ENCODE results near the gene SLC25A33.
A peak's percentile ranks its signal among the peaks of the same experiment; 100 is the strongest.

The SLC25A33 gene

GRCh38 chr1:9589144-9589718 lies 50.0 kb downstream of the SLC25A33 start:
- DNase-seq = peak; percentile 79

GRCh38 chr1:9589719-9590157 lies 50.5 kb downstream of the SLC25A33 start:
- no peak for DNase-seq

DNA sequence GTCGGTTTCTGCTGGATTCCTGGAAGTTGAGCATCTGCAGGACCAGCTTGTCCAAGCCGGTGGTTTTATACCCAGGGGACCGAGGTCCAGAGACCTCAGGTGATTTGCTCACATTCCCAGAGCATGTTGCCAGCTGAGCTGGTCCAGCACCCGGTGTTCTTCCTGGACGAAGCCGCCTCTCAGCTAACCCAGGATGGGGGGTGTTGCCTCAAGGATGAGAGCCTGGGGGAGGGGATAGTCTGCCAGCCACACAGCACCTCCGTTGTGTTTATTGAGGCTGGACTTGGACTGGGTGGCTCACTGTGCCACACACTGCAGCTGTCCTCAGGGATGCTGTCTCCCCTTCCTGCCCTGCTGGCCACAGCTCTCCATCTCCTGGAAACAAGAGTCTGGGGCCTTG lies 50.9 kb downstream of the SLC25A33 start:
- peak; percentile 60 for DNase-seq

DNA sequence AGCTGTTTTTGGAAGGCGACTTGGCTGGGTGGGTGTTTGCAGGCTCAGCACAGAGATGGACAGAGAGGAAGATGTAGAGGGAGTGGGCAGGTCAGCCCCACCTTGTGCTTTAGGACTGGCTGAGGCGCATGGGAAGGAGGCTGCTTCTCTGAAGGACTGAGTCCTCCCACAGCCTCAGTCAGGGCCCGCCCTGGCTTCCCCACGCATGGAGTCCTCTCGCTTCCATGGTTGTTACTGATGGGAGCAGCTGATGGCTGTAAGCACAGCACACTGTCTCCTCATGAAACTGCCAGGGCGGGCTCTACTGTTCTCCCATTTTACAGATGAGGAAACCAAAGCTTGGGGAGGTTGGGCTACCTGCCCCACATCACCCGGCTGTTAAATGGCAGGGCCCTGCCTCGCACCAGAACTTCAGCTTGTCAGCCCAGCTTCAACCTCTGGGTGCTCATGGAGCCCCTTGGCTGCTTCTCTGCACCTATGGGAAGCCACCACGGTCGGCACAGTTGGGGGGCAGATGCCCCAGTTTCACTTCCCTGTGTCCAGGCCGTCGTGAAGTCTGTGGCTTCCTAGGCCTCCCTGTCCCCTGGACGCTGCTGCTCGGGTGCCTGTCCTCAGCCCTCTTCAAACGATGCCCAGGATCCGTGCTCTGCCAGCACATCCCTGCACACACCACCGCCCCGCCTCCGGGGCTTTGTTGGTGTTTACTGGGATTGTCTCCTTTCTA lies 51.8 kb downstream of the SLC25A33 start:
- peak; percentile 60 for DNase-seq

- peak; percentile 59 for DNase-seq
These were observed 52.6 kb downstream of the SLC25A33 start for GRCh38 chr1:9591669-9592509.

DNA sequence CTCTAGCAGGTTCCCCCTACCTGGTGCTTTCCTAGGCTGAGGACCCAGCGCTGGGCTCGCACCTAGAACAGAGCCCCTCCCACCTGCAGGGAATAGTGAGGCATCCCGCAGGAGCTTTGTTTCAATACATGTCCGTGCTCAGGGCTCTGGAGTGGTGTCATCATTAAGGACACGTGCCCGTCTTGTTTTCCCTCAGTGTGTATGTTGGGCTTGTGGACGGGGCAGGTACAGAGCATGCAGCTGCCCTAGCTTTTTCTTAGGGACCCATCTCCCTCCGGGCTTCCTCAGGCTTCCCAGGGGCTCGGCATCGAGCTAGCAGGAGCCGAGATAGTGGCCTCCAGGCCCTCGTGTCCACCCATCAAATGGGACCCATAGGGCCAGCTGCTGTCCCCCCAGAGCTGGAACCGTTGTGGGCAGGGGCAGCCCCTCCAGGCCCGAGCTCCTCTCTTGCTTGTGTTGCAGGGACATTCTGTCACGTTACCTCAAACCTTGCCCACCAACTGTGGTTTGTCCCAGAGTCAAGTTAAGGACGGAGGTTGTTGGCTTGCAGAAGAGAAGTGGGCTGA lies 53.3 kb downstream of the SLC25A33 start:
- peak; percentile 55 for DNase-seq

DNA sequence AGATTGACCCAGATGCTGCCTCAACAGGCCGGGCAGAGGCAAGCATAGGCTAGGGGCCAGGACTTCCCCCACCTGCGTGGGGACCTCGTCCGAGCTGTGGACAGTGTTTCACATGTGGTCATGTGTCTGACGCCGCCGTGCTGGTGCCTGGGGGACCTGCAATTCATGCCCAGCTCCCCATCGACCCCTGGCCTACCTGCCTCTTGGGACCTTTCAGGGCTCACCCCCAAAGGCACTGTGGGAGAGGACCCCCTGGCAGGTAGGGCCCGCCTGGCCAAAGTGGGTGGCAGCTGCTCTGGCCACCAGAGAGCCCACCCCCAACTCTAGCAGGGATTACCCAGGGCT lies 53.9 kb downstream of the SLC25A33 start:
- no peak for DNase-seq

DNA sequence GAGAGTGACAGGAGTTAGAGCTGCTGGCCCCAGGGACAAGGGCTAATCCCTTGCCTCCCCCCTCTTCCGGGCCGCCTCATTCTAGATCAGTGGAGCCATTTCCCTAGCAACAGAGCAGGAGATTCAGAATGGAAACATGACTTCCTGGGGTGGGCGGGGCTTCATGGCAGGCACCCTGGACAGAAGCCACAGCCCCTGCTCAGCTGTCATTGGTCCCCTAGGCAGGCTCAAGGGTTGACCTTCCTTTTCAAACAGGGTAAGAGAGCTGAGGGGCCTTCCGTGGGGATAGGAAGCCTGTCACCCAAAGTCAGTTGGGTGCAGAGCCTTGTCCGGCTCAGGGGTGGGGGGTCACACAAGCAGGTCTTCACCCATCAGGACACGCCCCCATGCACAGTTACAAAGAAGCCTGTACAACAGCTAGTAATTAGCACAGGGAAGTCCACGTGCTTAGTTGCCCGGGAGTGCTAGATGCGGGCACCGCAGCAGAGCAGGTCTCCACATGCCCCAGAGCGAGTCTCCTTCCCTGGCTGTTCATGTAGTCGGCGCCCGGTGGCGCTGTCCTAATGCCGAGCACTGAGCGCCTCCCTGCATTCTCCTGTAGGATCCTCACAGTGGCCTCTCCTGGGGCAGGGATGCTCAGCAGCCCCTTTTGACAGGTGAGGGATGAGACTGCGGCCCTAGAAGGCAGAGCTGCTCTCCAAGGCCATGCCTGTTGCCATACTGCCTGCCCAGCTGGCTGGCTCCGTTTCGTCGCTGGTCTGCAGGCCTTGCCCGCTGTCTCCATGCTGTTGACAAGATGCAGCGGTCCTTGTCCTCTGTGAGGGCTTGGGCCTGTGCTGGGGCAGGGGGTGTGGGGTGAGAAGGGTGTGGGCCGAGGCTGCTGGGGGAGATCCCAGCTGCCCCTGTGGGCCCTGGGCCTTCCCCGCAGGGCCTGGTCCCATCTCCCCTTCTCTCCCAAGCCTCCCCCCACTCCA lies 54.5 kb downstream of the SLC25A33 start:
- DNase-seq = peak; percentile 74

DNA sequence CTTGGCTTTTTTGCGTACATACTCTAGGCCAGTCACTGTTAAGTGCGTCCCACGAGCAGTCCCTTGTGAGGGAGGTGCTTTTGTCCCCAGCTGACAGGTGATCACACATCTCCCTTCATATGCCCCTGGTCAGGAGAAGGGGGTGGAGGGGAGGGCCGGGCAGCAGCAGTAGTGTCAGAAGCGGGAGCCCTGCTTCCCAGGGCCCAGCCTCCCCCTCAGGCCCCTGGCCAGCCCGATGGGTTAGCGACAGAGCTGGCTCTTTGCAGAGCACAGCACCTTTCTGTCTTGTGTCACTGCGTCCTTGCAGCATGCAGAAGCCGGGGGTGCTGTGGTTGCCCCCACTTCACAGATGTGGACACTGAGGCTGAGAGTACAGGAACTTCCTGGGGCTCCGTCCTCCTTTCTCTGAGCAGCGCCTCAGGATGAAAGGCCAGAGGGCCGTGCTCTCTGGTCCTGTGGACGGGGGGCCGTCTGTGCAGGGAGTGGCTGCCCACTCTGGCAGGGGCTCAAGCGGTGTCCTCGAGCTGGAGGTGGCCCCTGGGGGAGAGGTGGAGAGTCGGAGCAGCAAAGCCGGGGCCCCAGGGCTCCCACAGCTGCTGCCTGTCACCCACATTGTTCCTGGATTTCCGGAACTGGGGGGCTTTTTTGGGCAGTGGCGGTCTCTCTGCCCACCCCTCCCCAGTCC lies 55.3 kb downstream of the SLC25A33 start:
- no peak for DNase-seq

- no peak for DNase-seq
These were observed 56.1 kb downstream of the SLC25A33 start for GRCh38 chr1:9595156-9595967.

GRCh38 chr1:9595968-9596340 lies 56.7 kb downstream of the SLC25A33 start:
- DNase-seq = no peak

- DNase-seq = no peak
These were observed 57.3 kb downstream of the SLC25A33 start for GRCh38 chr1:9596415-9597123.

DNA sequence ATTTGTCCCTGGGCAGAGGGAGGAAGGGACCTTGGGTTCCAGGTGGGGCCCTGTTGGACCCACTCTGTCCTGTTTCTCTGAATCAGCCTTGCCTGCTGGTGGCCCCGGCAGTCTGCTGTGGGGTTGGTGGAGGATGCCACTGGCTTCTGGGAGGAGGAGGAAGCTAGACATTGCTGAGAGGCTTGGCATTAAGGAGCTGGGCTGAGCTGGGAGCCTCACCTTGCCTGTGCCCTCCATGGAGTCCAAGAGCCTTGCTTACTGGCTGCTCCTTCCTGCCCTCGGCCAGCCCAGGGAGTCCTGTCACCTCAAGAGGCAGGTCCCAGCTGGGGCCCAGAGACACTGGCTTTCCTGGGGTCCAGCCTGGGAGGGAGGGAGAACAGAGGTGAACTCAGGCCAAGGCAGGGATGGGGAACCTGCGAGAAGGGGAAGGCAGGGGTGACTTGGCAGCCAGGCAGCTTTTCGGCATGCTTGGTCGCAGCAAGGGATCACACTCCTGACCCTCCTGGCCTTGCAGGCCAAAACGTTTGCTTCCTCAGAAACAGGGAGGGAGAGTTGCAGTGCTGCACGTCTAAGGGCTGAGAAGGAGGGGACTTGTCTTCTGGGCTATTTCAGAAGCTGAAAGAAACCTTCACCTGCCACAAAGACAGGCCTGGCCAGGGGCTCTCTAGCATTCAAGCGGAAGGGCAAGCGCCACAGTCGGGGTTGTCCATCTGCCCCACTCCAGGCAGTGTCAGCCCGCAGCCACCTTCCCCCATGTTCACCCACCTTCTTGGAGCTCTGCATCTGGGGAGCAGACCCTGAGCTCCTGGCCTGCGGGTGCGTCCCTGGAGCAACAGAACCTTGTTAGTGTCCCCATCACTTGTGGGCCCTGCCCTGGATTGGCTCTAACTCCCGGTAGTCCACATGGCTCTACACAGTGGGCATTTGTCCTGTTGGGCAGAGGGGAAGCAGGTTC lies 58.4 kb downstream of the SLC25A33 start:
- no peak for DNase-seq

DNA sequence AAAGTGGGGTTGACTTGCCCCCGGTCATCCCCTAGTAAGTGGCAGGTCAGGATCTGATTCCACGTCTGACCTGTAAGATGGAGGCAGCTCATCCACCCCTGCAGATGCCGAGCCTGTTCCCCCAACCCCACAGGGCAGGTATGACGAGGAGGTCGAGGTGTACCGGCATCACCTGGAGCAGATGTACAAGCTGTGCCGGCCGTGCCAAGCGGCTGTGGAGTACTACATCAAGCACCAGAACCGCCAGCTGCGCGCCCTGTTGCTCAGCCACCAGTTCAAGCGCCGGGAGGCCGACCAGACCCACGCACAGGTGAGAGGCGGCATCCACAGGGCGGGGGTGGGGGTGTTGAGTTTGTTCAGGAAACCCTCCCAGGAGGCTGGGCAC lies 59.0 kb downstream of the SLC25A33 start:
- no peak for DNase-seq

DNA sequence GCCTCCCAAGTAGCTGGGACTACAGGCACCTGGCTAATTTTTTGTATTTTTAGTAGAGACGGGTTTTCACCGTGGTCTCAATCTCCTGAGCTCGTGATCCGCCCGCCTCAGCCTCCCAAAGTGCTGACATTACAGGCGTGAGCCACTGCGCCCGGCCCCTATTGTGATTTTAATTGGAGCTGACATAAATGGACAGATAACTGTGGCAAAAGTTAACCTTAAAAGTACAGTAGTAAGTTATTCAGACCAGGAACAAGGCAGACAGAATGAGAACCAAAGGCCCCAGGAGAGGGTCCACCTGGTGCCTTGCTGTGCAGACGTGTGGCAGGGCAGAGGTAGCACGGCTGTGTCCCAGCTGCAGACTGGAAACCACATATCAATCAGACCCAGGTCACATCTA lies 60.5 kb downstream of the SLC25A33 start:
- DNase-seq = no peak

DNA sequence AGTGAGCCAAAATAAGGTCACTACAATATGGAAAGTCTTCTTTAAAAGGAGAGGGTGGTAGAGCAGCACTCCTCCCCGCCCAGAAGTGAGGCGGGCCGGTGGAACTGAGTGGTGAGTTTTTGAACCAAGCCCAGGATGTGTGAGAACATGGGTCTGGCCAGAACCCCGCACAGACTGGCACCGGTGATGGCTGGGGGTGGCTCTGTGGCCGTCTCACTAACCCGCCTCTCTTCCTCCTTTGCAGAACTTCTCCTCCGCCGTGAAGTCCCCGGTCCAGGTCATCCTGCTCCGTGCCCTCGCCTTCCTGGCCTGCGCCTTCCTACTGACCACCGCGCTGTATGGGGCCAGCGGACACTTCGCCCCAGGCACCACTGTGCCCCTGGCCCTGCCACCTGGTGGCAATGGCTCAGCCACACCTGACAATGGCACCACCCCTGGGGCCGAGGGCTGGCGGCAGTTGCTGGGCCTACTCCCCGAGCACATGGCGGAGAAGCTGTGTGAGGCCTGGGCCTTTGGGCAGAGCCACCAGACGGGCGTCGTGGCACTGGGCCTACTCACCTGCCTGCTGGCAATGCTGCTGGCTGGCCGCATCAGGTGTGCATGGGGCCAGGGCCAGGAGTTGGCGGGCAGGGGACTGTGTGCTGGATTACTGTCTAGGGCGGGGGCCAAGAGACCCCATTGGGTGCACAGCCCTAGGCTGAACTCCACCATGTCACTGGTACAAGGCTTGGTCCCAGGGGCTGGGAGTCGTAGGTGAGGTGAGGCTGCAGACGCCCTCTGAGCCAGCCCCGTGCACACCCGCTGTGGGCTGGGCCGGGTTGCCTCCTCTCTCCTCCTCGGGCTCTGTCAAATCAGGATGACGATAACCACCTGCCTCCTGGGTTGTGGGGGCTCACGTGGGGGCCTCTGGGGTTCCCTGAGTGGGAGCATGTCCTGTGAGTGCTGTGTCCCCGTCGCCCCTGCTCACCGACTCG lies 61.9 kb downstream of the SLC25A33 start:
- DNase-seq = no peak

GRCh38 chr1:9601942-9602793 lies 62.9 kb downstream of the SLC25A33 start:
- DNase-seq = no peak
